HG03460 (cell line): ENCODE data around the gene GRM8.

Experiments used
- ATAC-seq: cut with Tn5 transposase; IDR thresholded peaks from one replicate; pipeline ENCODE4 v1.9.1; 2021; ENCODE audit not compliant: unreplicated experiment

Gene GRM8

GRCh38 chr7:126750207-126750911 lies 502.4 kb downstream of the GRM8 start:
- no peak for ATAC-seq

- ATAC-seq: no peak
Measured at GRCh38 chr7:126728967-126729366, 523.8 kb downstream of the GRM8 start.

- no peak for ATAC-seq
Measured at GRCh38 chr7:126727930-126728391, 524.8 kb downstream of the GRM8 start.

GRCh38 chr7:126723966-126724544 lies 528.7 kb downstream of the GRM8 start:
- no peak for ATAC-seq

- ATAC-seq: peak; percentile 98
Measured at GRCh38 chr7:126720232-126720631, 532.5 kb downstream of the GRM8 start.

GRCh38 chr7:126718419-126718818 lies 534.3 kb downstream of the GRM8 start:
- ATAC-seq: no peak

- no peak for ATAC-seq
Measured at GRCh38 chr7:126716321-126716720, 536.4 kb downstream of the GRM8 start.

GRCh38 chr7:126715076-126715475 lies 537.7 kb downstream of the GRM8 start:
- ATAC-seq: no peak

- ATAC-seq: peak; percentile 43
Measured at GRCh38 chr7:126702242-126703016, 550.3 kb downstream of the GRM8 start.

- ATAC-seq: peak; percentile 85
Measured at GRCh38 chr7:126700807-126701604, 551.7 kb downstream of the GRM8 start.

GRCh38 chr7:126699707-126700106 lies 553.0 kb downstream of the GRM8 start:
- no peak for ATAC-seq

- no peak for ATAC-seq
Measured at GRCh38 chr7:126698909-126699308, 553.8 kb downstream of the GRM8 start.

- ATAC-seq: no peak
Measured at GRCh38 chr7:126698446-126698845, 554.3 kb downstream of the GRM8 start.

- peak; percentile 23 for ATAC-seq
Measured at GRCh38 chr7:126696256-126697038, 556.3 kb downstream of the GRM8 start.

- no peak for ATAC-seq
Measured at GRCh38 chr7:126690848-126691751, 561.6 kb downstream of the GRM8 start.

GRCh38 chr7:126690104-126690503 lies 562.6 kb downstream of the GRM8 start:
- ATAC-seq: no peak

GRCh38 chr7:126689037-126689436 lies 563.7 kb downstream of the GRM8 start:
- no peak for ATAC-seq

- ATAC-seq: no peak
Measured at GRCh38 chr7:126686474-126686873, 566.3 kb downstream of the GRM8 start.

- no peak for ATAC-seq
Measured at GRCh38 chr7:126685596-126685995, 567.1 kb downstream of the GRM8 start.
